ENCODE data around the gene MYOM1. TPM values are rescaled to one million over a fixed set of nuclear protein-coding genes. Genes with fewer than 3 reads are reported as not detected.
A peak's percentile ranks its signal among the peaks of the same experiment; 100 is the strongest.

MYOM1 gene
- total RNA-seq, 2 donors from 2014 or later = 6.1 to 6.5 TPM

GRCh38 chr18:3130344-3130743 lies 89.4 kb downstream of the MYOM1 start:
- intact Hi-C loops (cut with DNase I) = loop anchor here (10.0 kb wide), 1 partner anchor 66 kb away; no protein-coding TSS in a partner anchor
- DNase-seq (ENCODE audit: low spot score) = no peak
- Histone ChIP-seq H3K36me3 (no peaks in the 10 kb centered on the region), H3K27me3 (replicated peaks; ENCODE audit: insufficient read depth) (no peaks in the 10 kb centered on the region), H3K4me3 (no peak overlapping the region), H3K27ac (no peak overlapping the region), H3K4me1 (replicated peaks) (no peaks in the 10 kb centered on the region), H3K9me3 (no peaks in the 10 kb centered on the region)
- TF ChIP-seq POLR2A (IDR thresholded peaks at IDR 0.05) = no peak
- TF ChIP-seq POLR2AphosphoS5 (IDR thresholded peaks at IDR 0.05) = no peak
- TF ChIP-seq CTCF (IDR thresholded peaks at IDR 0.05) = no peak
- WGBS = 69% methylated on average over 2 of the region's 2 CpGs

DNA sequence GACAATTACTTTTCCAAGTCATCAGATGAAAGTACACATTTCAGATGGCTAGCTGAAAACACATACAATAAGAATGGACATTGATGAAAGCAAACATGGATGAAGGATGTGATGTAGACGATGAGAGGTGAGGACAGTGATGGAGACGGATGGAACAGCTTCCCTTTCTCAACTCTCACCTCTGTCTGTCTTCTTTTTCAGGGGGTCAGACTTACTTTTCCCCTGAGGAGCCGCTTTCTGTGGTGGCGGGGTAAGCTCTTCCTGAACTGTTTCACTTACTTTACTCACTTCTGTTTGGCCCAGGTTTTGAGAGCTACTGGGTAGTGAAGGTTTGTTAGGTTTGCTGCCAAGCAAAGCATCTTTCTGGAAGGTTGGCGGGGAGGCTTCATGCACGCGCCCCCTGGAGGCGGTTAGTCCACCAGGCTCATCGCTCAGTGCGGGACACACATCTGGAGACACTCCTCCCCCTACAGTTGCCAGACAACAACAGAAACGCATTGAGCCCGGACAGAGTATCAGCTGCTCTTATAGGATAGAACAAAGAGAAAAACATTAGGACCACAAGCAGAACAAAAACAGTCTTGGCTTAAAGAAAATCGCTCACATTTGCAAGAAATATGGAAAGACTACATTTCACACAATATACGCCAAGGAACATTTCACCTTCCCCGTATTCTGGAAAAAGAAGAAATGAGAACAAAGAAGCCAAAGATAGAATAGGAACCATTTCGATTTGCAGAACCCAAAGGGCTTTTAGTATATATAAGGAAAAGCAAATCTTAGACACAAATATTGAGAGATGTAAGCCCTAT lies 90.5 kb downstream of the MYOM1 start:
- no peak overlapping the region for H3K27ac ChIP-seq
- 28% methylated on average over 16 of the region's 16 CpGs for WGBS
- no peaks in the 10 kb centered on the region for H3K4me1 ChIP-seq (replicated peaks)
- DNase-seq (ENCODE audit: low spot score) = peak; percentile 64
- intact Hi-C loops (cut with DNase I) = loop anchor here (5.0 kb wide), 1 partner anchor 197 kb away; no protein-coding TSS in a partner anchor
- H3K4me3 ChIP-seq = no peak overlapping the region
- H3K9me3 ChIP-seq = no peaks in the 10 kb centered on the region
- H3K27me3 ChIP-seq (replicated peaks; ENCODE audit: insufficient read depth) = no peaks in the 10 kb centered on the region
- H3K36me3 ChIP-seq = no peaks in the 10 kb centered on the region
- TF ChIP-seq POLR2A (IDR thresholded peaks at IDR 0.05) (no peak), CTCF (IDR thresholded peaks at IDR 0.05) (peak; percentile 69 to 77 (median 74)), POLR2AphosphoS5 (IDR thresholded peaks at IDR 0.05) (peak; percentile 37)

DNA sequence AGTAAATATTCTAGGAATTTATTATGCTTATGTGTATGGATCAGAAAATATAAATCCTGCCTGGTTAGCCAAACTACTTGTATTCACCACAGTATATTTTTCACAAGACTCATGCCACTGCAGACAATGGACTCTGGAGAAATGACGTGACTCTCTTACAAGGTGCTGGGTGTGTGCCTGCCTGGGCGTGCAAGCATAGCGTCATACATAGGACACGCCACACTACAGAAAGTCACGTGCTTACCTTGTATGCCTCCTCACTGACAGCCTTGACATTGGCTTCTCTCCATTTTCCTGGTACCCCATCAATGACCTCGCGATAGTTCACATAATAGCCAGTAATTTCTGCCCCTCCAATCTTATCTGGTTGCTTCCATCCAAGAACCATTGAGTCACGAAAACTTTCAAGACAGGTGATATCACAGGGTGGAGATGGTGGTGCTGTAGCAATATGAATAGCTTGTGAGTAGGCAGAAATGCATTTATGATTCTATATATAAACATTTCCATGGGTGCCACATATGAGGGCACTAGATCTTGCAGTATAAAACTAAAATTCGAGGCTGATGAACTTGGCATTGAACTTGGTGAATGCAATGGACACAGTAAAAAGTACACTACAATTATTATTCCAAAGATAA lies 93.2 kb downstream of the MYOM1 start:
- DNase-seq (ENCODE audit: low spot score) = no peak
- WGBS = 92% methylated on average over 9 of the region's 9 CpGs
- no peaks in the 10 kb centered on the region for H3K9me3 ChIP-seq
- no peak overlapping the region for H3K4me3 ChIP-seq
- intact Hi-C loops (cut with DNase I) = loop anchor here (5.0 kb wide), 1 partner anchor 194 kb away; no protein-coding TSS in a partner anchor
- no peaks in the 10 kb centered on the region for H3K4me1 ChIP-seq (replicated peaks)
- TF ChIP-seq POLR2A (IDR thresholded peaks at IDR 0.05) = no peak
- no peak for TF ChIP-seq CTCF (IDR thresholded peaks at IDR 0.05)
- TF ChIP-seq POLR2AphosphoS5 (IDR thresholded peaks at IDR 0.05) = no peak
- no peaks in the 10 kb centered on the region for H3K36me3 ChIP-seq
- H3K27me3 ChIP-seq (replicated peaks; ENCODE audit: insufficient read depth) = no peaks in the 10 kb centered on the region
- H3K27ac ChIP-seq = no peak overlapping the region

DNA sequence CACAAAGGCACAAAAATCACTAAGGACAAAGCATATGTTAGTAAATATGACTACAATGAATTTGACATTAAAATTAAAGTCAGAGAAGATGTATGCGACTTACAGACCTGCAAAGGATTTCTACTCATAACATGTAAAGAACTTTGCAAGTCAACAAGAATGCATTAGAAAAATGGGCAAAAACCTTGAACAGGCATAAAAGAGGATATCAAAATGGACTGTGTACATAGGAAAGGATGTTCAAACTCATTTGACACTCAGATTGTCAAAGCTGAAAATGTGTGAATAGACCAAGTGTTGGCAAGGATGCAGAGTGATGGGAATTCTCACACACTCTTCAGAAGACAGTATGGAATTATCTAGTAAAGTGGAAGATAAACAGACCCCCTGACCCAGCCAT lies 94.9 kb downstream of the MYOM1 start:
- Histone ChIP-seq H3K27me3 (replicated peaks; ENCODE audit: insufficient read depth) (no peaks in the 10 kb centered on the region), H3K4me3 (no peak overlapping the region), H3K4me1 (replicated peaks) (no peaks in the 10 kb centered on the region), H3K36me3 (no peaks in the 10 kb centered on the region), H3K27ac (no peak overlapping the region), H3K9me3 (no peaks in the 10 kb centered on the region)
- 96% methylated on average over 1 of the region's 1 CpG for WGBS
- DNase-seq (ENCODE audit: low spot score) = no peak
- intact Hi-C loops (cut with DNase I) = loop anchor here (5.0 kb wide), 1 partner anchor 193 kb away; no protein-coding TSS in a partner anchor
- no peak for TF ChIP-seq CTCF (IDR thresholded peaks at IDR 0.05)
- no peak for TF ChIP-seq POLR2AphosphoS5 (IDR thresholded peaks at IDR 0.05)
- no peak for TF ChIP-seq POLR2A (IDR thresholded peaks at IDR 0.05)
